NCI-H2196 (cell line): Measurements from ENCODE around the gene CLDN17.
A peak's percentile ranks its signal among the peaks of the same experiment; 100 is the strongest.

Source experiments
- DNase-seq: peaks from one replicate; lab custom pipeline; 2025; ENCODE audit not compliant: unreplicated experiment; lab: John Stamatoyannopoulos, UW

Gene CLDN17

DNA sequence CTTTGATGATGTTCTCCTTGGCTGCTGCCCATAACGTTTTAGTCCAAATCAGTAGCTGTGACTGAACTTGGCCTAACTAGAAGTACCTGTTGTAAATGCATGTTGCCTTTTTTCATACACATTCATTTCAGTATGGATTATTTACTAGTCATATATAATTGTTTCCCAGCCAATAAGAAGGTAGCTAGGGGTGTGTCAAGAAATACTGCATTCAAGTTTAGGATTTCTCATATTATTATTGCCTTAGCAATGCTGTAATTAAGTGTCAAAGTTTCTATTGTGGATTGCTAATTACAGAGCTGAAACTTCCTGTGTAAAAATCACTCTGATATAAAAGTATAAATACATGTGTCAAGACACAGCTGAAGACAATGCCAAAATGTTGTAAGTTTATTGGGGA lies at the start of gene CLDN17:
TSS of gene CLDN17 (minus strand) at position 101 of the 400 bp plus-strand sequence. CDS start 188 bp downstream, outside the sequence.
- DNase-seq, result no peak

- no peak for DNase-seq
These were observed 49.6 kb upstream of the CLDN17 start, which contains the start of gene CLDN8 for GRCh38 chr21:30216041-30216723. CLDN8 (minus strand) TSS chr21:30216097; CDS start chr21:30215925, 172 bp downstream.

DNA sequence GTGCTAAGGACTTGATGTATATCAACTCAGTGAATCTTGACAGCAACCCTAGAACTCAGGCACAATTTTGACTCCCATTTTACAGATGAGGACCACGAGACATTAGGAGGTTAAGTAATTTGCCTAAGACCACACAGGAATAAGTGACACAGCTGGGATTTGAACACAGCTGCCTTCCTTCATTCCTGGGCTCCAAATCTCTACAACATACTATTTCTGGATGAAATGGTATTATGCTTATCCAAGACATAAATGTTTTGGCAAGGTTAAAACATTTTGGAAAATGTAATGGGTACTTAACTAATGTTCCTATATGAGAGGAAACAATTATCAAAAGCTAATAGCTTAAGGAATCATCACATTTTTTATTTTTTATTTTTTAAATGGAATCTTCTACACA lies 44.5 kb upstream of the CLDN17 start:
- no peak for DNase-seq

DNA sequence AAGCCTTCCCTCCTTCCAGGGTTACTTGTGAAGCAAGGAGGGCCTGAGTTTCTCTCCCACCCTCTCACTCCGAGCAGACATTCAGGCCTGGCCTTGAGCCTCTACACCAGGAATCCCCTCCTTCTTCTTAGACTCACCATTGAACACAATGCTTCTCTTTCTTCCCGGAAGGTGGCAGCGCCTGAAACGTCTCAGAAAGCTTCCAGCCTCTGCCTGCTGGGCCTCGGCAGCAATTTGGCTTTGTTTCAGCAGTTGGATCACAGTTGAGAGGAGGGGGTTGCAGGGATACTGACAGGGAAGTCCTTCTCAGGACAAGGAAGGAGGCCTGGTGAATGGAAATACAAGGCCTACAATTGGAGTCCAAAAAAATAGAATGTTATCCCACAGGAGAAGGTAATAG lies 43.0 kb upstream of the CLDN17 start:
- DNase-seq, result no peak

GRCh38 chr21:30207252-30207579 lies 40.6 kb upstream of the CLDN17 start:
- DNase-seq, result no peak

DNA sequence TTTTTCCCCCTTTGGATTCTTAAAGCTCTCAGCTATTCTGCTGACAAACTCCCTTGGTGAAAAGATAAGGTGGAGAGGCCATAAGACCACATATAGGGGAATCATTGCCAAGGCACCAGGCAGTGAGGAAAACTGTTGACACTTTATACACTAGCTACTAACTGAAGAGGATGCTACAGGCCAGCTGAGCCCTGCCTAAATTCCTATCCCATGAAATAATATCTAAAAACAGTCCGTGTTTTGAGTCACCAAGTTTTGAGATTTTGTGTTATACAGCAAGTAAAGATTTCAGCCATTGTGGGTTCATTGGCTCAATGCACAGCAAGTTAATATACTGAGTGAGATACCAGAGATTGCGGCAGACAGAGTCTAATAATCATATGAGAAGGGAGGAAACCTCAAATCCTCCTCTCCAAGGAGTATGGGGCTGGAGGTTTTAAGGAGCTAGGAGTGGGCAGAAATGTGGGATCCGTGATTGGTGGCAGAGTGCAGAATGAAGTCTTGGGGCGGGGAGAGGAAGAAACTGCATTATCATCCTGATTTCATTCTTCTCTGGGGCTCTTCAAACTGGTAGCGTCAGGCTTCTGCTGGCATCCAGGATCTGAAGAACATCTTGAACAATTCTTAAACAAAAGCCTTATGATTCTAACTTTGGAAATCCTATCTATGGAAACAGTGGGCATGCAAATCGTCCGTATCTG lies 40.1 kb upstream of the CLDN17 start:
- DNase-seq, result no peak

DNA sequence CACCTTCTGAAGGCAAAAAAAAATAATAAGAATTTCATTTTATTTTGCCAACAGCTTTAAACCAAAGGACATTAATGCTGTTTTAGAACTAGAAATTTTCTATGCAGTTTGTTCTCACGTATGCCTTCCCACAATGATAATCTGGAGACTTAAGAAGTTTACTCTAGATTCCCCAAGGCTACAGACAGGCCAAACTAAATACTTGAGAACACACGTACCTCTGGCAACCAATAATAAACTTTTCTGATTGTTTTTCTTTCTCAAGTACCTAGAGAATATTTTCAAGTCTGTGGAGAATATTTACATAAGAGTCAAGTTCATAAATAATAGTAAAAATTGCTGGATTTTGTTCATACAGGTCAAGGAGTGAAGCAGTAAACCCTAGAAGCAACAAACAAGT lies 33.4 kb upstream of the CLDN17 start:
- DNase-seq, result no peak

DNA sequence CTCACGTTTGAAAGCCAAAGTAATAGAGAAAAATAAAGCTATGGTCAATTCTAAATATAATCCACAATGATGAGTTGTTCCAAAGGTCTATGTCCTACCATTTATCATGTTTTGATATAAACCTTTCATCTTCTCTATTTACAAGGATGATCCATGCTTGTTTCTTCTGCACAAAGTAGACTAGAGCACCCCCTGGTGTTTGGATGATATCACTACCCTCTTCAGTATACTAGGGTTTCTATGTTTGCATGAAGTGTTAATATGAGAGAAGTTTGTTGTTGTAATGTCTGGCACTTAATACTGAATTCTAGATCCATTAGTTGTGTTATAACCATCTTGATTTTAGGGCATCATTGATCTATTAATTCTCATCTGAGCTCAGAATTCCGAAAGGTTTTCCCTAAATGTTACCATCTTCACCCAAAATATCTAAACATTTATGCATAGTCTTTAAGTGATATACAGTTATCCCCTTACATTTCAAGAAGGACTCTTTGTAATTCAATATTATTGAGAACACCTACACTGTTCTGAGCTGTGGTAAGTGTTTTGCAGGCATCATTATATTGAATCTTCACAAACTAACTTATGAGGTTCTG lies 28.2 kb upstream of the CLDN17 start:
- DNase-seq, result peak; percentile 8

GRCh38 chr21:30193201-30193600 lies 26.6 kb upstream of the CLDN17 start:
- DNase-seq, result no peak

DNA sequence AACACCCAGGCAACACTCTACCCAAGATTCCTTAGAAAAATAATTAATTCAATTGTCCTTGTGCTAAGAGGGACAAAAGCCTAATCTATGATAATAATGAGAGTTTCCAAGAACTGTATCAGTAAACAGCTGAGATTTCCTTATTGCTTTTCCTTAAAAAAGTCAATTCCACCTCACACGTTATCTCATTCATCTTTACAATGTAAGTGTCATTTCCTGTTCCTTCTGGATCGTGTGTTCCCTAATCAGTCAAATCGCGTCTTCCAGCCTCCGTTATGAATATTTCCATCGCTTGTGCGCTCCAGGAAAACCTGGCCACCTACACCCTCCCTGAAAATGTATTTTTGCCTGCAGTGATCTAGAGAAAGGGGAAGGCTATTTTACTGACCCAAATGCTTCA lies 23.9 kb upstream of the CLDN17 start:
- no peak for DNase-seq

- no peak for DNase-seq
These were observed 23.2 kb upstream of the CLDN17 start for GRCh38 chr21:30189773-30190172.

GRCh38 chr21:30186242-30186641 lies 19.6 kb upstream of the CLDN17 start:
- DNase-seq, result no peak

- no peak for DNase-seq
These were observed 1.5 kb upstream of the CLDN17 start for GRCh38 chr21:30168086-30168485.

DNA sequence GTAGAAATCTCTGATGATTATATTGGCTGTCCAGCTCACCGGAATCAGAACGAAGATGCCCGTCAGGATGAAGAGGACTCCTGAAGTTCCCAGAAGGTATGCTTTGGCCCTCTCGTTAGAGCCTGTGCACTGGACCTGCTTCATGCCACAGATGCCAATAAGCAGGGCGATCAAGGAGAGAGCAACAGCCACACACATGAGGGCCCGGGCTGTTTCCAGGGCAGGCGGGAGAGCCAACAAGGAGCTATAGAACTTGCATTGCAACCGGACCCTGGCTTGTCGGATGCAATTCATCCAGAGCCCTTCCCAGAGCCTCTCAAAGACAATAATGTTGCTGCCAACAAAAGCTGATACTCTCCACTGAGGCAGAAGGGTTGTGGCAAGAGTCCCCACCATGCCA lies 434 bp downstream of the CLDN17 start:
- DNase-seq, result no peak

DNA sequence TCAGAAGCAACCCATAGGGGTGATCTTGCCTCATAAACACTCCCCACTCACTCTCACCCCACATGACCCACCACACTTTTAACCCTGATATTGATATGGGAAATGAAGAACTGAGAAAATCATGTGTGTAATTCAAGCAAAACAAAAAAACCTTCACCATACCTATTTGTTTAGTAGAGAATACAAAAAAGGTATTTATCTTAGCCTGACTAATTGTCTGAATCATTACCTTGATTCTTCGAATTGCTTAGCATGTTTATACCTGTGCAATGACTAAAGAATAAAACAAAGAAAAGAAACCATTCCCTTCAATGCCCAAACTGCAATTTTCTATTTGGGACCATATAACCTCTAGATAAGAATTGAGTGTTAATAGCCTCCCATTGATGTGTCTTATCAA lies 1.8 kb downstream of the CLDN17 start:
- no peak for DNase-seq

DNA sequence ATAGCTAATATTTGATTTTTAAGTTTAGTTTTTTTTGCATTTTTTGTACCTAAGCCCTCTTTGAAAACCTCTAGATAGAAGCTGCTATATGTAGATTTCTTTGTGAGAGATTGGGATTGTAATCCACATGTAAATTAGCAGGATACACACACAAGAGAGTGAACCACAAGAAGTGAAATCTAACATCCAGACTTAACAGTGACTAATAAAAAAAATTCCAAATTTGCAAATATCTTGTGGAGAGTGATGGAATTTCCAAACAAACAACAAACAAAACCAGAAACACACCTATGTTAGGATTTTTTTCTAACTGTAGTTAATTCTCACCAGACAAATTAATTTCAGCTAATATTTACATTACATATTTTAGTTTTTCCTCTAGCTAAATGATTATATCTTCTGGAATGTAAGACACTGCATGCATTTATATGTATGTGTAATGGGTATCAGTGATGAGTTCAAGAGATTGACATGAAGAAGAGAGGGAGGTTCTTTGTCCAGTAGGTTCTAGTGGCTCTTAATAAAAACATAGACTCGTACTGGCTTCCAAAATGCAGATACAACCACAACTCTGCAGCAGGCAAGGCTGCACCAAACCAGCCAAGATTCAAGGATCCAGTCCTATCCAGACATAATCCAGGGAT lies 12.8 kb downstream of the CLDN17 start:
- DNase-seq, result no peak

DNA sequence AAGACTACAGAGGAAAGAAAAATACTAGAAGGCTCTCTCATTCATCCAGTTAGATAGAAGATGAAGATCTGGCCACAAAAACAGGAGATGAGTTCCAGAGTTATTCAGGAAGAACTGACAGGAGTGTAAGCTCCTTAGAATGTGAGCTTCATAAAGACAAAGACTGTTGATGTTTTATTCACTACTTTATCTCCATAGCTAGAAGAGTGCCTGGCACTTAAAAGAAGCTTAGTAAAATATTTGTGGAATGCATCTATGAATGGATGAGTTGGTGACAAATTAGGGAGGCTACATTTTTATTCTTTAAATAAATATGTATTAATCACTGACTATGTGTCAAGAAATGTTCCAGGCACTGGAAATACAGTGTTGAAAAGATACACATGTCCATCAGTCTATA lies 13.8 kb downstream of the CLDN17 start:
- DNase-seq, result no peak

- no peak for DNase-seq
These were observed 17.7 kb downstream of the CLDN17 start for GRCh38 chr21:30148906-30149305.

GRCh38 chr21:30146558-30147282 lies 19.9 kb downstream of the CLDN17 start:
- no peak for DNase-seq

- DNase-seq, result no peak
These were observed 28.1 kb downstream of the CLDN17 start for GRCh38 chr21:30138483-30138882.

DNA sequence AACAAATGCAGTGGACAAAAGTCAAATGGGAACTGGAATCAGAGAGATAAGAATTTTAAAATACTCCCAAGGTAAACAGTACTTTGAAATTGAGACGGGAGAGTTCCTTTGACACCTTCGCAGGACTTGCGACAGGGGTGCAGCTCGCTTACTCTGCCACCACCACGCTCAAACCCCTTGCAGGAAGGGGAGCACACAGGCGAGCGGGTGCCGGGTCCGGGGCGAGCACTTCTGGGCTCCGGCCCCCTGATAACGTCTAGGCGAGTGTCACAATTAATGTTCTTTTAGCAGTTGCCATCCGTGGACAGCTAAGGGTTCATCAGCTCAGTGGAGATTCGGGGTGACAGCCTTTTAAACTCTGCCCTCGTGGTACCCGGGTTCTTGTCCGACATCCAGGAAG lies 37.4 kb downstream of the CLDN17 start:
- no peak for DNase-seq
